Suppressor macrophage (primary cell): Measurements from ENCODE around the gene CXorf51A.
"Not testable (repeated sequence)": the region's sequence is repeated elsewhere in the genome, so short reads cannot be mapped to it uniquely, and the experiment has no call there.

Source experiments
- DNase-seq, 4 experiments: peaks; one replicate each; pipeline ENCODE4 v3.0.0-alpha.2; 2020 to 2022
- total RNA-seq, 17 experiments: gene quantifications; one replicate each; lab custom pipeline; 2026; ENCODE audit warnings: mixed read lengths in 6 of 17, inconsistent platforms in 3 of 17; lab: John Stamatoyannopoulos, UW

CXorf51A gene
- 0 reads per million in 17 experiments for total RNA-seq

DNA sequence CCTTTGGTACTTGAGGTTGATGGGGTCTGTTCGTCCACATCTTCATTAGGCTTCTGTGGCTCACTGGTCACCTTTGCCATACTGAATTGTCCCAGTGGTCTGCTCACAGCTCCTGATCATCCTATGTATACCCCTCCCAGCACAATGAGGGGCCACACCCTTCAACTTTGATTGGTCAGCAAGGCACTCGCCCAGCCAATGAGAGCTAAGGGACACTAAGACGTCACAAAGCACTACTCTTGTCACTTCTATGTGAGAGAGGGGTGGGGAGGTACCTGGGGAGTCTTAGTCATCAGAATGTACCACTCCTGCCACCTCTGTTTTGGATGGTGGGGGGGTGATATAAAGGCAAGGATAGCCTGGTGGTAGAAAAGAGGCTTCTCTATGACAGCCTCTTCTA lies at the start of gene CXorf51A:
CXorf51A (minus strand) TSS at position 101 of the 400 bp plus-strand sequence; CDS start at position 80, 21 bp downstream.
- DNase-seq, result not testable (repeated sequence)

DNA sequence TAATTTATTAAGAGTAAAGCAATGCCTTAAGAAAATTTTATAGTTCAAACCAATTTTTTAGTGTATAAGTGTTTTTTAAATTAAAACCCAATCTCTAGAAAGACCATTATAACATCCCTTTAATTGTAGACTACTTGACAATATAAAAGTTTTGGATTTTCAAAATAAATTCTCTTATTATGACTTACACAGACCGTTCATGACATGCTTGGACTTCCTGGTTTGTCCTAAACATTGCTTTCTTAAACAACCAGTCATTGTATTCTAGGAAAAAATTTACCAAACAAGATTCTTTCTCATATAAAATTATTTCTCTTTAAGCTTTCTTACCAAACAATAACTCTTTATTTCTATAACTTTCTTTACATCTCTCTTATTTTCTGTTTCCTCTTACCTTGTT lies 49.0 kb upstream of the CXorf51A start:
- DNase-seq, result no peak

- no peak for DNase-seq
Observed at GRCh38 chrX:146854281-146854680, 39.7 kb upstream of the CXorf51A start.

DNA sequence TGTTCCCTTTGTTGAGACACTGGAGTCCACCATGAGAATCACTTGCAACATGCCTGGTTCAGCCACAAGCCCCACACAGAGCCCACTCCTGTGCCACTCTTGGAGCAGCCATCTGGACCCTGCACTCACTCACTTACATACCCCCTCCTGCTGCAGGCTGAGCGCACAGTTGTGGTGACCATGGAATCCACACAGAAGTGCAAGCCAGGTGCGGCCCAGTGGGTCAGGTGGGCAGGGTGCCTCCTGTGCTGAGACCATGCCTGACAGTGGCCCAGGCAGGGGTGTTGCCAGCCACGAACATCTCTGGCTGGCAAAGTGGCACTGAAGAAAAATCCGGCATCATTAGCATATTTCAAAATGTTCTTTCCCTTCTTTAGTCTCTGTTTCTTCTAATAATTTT lies 17.4 kb upstream of the CXorf51A start:
- DNase-seq, result no peak

DNA sequence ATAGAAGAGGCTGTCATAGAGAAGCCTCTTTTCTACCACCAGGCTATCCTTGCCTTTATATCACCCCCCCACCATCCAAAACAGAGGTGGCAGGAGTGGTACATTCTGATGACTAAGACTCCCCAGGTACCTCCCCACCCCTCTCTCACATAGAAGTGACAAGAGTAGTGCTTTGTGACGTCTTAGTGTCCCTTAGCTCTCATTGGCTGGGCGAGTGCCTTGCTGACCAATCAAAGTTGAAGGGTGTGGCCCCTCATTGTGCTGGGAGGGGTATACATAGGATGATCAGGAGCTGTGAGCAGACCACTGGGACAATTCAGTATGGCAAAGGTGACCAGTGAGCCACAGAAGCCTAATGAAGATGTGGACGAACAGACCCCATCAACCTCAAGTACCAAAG lies 5.1 kb downstream of the CXorf51A start, which contains the start of gene CXorf51B:
CXorf51B (plus strand) TSS at position 301 of the 400 bp plus-strand sequence; CDS start at position 322, 21 bp downstream.
- not testable (repeated sequence) for DNase-seq
